Gastrocnemius medialis (tissue), 4 donors: ENCODE results near the gene PCDHGA10. TPM values are rescaled to one million over a fixed set of nuclear protein-coding genes. Genes with fewer than 3 reads are reported as not detected.

Experiments
- ATAC-seq, 2 donors: fragments of 150-250 bp; one replicate each; pipeline ENCODE4 v1.9.1; 2016
- DNase-seq, 2 donors: peaks; one replicate each; pipeline ENCODE4 v3.0.0-alpha.2; 2019
- H3K27ac ChIP-seq, 4 donors: fragments of 200-600 bp; sonication (generic); 1 replicate in 1 of 4; 2 replicates in 3 of 4; pipeline ENCODE4 v1.5.1; 2016 to 2018; ENCODE audit warnings: mild to moderate bottlenecking in 2 of 4, moderate library complexity in 1 of 4
- H3K27me3 ChIP-seq, 3 donors: fragments of 200-600 bp; sonication (generic) in 2 of 3; 1 replicate in 1 of 3; 2 replicates in 2 of 3; pipeline versions ENCODE4 v1.5.1 to v1.6.0; 2016 to 2019; ENCODE audit warnings: mild to moderate bottlenecking in 1 of 3, moderate library complexity in 1 of 3
- H3K36me3 ChIP-seq, 2 donors: fragments of 200-600 bp; sonication (generic) in 1 of 2; one replicate each; pipeline ENCODE4 v1.5.1; 2017 to 2018
- H3K4me1 ChIP-seq, 2 donors: fragments of 200-600 bp; sonication (generic) in 1 of 2; one replicate each; pipeline ENCODE4 v1.5.1; 2016 to 2017; ENCODE audit warnings: mild to moderate bottlenecking in 2 of 2
- H3K4me3 ChIP-seq, 4 donors: fragments of 200-600 bp; sonication (generic) in 3 of 4; 1 replicate in 1 of 4; 2 replicates in 3 of 4; pipeline ENCODE4 v1.5.1; 2016 to 2019; ENCODE audit warnings: mild to moderate bottlenecking in 2 of 4
- H3K9me3 ChIP-seq, 3 donors: fragments of 200-600 bp; sonication (generic) in 2 of 3; 1 replicate in 1 of 3; 2 replicates in 2 of 3; pipeline ENCODE4 v1.5.1; 2016 to 2019
- CTCF ChIP-seq, 5 experiments: fragments of 450-650 bp in 3 of 5; fragments of 200-600 bp in 2 of 5; sonication (generic) in 2 of 5; IDR thresholded peaks in 4 of 5; conservative IDR thresholded peaks in 1 of 5; 1 replicate in 4 of 5; 2 replicates in 1 of 5; pipeline ENCODE4 v1.5.1; 2016 to 2019; ENCODE audit warnings: antibody characterized with exemption in 5 of 5, mild to moderate bottlenecking in 3 of 5, moderate library complexity in 3 of 5
- POLR2A ChIP-seq, 2 donors: fragments of 450-650 bp; IDR thresholded peaks; one replicate each; pipeline ENCODE4 v1.6.1; 2017; ENCODE audit warnings: antibody characterized with exemption in 2 of 2, mild to moderate bottlenecking in 2 of 2, moderate library complexity in 2 of 2
- in situ Hi-C, 4 donors: fragments of 200-750 bp; cut with MboI; loops; one replicate each; pipeline versions ENCODE4 v1.15.0 to v1.8.0; 2017; ENCODE audit warnings: low sequenced_read_pairs in 4 of 4
- intact Hi-C: fragments of 100-400 bp; cut with DNase I; formaldehyde crosslinking; loops from one replicate; pipeline ENCODE4 v1.15.1; 2023; ENCODE audit warnings: low total_unique reads
- total RNA-seq, 4 donors: library from RNA; depleted of rRNA; stranded (reverse); fragments of >200 nt; gene quantifications; one replicate each; pipeline versions ENCODE4 v1.1.0 to v1.2.3, GENCODE V29; 2016

Gene PCDHGA10
- total RNA-seq, 4 donors from 2014 or later: 0.80 to 2.4 (median 1.2) TPM

GRCh38 chr5:141420855-141421488 lies 8.2 kb downstream of the PCDHGA10 start, which contains the start of gene PCDHGA11:
Gene PCDHGA11 (plus strand): TSS chr5:141421051. CDS start chr5:141421228, 177 bp downstream.
- Histone ChIP-seq H3K4me3 (peak within 1 kb of the TSS; percentile 48 to 56 (median 53)), H3K9me3 (peaks cover 0 to 16% (median 0%) of the 10 kb centered on the region in 3 donors), H3K4me1 (peaks cover 12 to 44% of the 10 kb centered on the region in 2 donors), H3K36me3 (no peaks in the 10 kb centered on the region), H3K27me3 (peaks cover 0 to 10% (median 0%) of the 10 kb centered on the region in 3 donors), H3K27ac (peak within 1 kb of the TSS; percentile 23 to 55 (median 36))
- in situ Hi-C loops: loop anchor here (5.0 to 10.0 kb wide), 3 partner anchors 41 to 134 kb away; partner anchors contain the start of gene PCDHGC3 (in 1 of the 4)
- DNase-seq (peak in 1 of 2 donors; percentile 47), ATAC-seq (peak; percentile 54 to 63)
- intact Hi-C loops: loop anchor here (2.0 kb wide), 1 partner anchor 138 kb away; no protein-coding TSS in a partner anchor
- peak; percentile 49 to 71 (median 57) for TF ChIP-seq CTCF (IDR thresholded peaks at IDR 0.05 in 4 of 5, conservative IDR thresholded peaks at IDR 0.05 in 1 of 5)
- no peak for TF ChIP-seq POLR2A (IDR thresholded peaks at IDR 0.05)

GRCh38 chr5:141421489-141421855 lies 8.7 kb downstream of the PCDHGA10 start:
- in situ Hi-C loops (loop anchor here (5.0 to 10.0 kb wide), 3 partner anchors 41 to 133 kb away; partner anchors contain the start of gene PCDHGC3 (in 1 of the 4)), intact Hi-C loops (loop anchor here (2.0 kb wide), 1 partner anchor 137 kb away; no protein-coding TSS in a partner anchor)
- Histone ChIP-seq H3K36me3 (no peaks in the 10 kb centered on the region), H3K9me3 (peaks cover 0 to 16% (median 0%) of the 10 kb centered on the region in 3 donors), H3K27ac (peak overlapping the region; percentile 23 to 55 (median 36)), H3K27me3 (peaks cover 0 to 10% (median 0%) of the 10 kb centered on the region in 3 donors), H3K4me1 (peaks cover 12 to 44% of the 10 kb centered on the region in 2 donors), H3K4me3 (peak overlapping the region; percentile 48 to 56 (median 53))
- TF ChIP-seq CTCF (IDR thresholded peaks at IDR 0.05 in 4 of 5, conservative IDR thresholded peaks at IDR 0.05 in 1 of 5): no peak
- no peak for TF ChIP-seq POLR2A (IDR thresholded peaks at IDR 0.05)
- ATAC-seq: no peak
- DNase-seq: no peak

- no peaks in the 10 kb centered on the region for H3K36me3 ChIP-seq
- in situ Hi-C loops: loop anchor here (5.0 to 10.0 kb wide), 3 partner anchors 39 to 132 kb away; partner anchors contain the start of gene PCDHGC3 (in 1 of the 4)
- DNase-seq (no peak), ATAC-seq (no peak)
- H3K27me3 ChIP-seq: peaks cover 0 to 10% (median 0%) of the 10 kb centered on the region in 3 donors
- H3K4me1 ChIP-seq: peaks cover 12 to 44% of the 10 kb centered on the region in 2 donors
- intact Hi-C loops: no loop called here
- peaks cover 0 to 16% (median 0%) of the 10 kb centered on the region in 3 donors for H3K9me3 ChIP-seq
- no peak for TF ChIP-seq POLR2A (IDR thresholded peaks at IDR 0.05)
- H3K27ac ChIP-seq: no peak overlapping the region
- no peak overlapping the region for H3K4me3 ChIP-seq
Observed at GRCh38 chr5:141422742-141423291, 10.0 kb downstream of the PCDHGA10 start.

- DNase-seq (no peak), ATAC-seq (no peak)
- no peak overlapping the region for H3K27ac ChIP-seq
- in situ Hi-C loops (loop anchor here in 2 of 4 donors (10.0 kb wide), 1 partner anchor 127 kb away; no protein-coding TSS in a partner anchor), intact Hi-C loops (no loop called here)
- H3K36me3 ChIP-seq: no peaks in the 10 kb centered on the region
- H3K4me3 ChIP-seq: no peak overlapping the region
- H3K4me1 ChIP-seq: peaks cover 0 to 26% of the 10 kb centered on the region in 2 donors
- H3K27me3 ChIP-seq: no peaks in the 10 kb centered on the region
- H3K9me3 ChIP-seq: no peaks in the 10 kb centered on the region
- TF ChIP-seq POLR2A (IDR thresholded peaks at IDR 0.05) (no peak), CTCF (IDR thresholded peaks at IDR 0.05 in 4 of 5, conservative IDR thresholded peaks at IDR 0.05 in 1 of 5) (no peak)
Observed at GRCh38 chr5:141427783-141428426, 15.1 kb downstream of the PCDHGA10 start.
